ENCODE measurements around the gene YY2.
"Not testable (repeated sequence)": the region's sequence is repeated elsewhere in the genome, so short reads cannot be mapped to it uniquely, and the experiment has no call there.

The YY2 gene

DNA sequence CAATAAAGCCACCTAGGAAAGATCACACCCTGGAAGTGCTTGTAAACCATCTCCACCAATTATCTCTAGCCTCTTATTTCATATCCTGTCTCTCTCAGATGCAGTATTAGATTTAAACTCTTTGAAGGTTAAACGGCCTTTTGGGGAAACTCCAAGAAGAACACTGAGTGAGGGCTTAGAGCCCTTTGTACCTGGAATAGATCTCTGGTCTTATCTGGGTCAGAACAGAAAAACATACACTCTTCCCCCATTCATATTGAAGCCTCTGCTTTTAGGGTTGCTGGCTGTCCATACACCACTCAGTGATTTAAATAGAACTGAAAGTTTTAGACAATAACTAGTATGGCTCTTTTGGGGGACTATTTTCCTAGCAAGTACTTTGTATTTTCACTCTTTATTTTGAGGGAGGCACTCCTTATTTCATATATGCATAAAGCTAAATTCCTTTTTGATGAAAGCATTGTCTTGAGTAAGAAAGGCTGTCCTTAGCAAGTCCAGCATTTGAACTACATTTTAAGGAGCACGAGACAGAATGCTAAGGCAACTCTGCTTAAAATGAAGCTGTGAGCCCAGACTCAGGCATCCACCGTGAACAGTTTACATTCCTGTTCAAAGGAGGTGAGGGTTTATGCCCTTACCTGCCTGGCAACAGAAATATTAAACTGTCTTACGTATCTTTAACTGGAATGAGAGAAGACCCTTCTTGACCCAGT lies 17.4 kb downstream of the YY2 start:
- H3K27ac ChIP-seq = no peak overlapping the region
- no peak for DNase-seq (ENCODE audit: low read depth, low spot score)

DNA sequence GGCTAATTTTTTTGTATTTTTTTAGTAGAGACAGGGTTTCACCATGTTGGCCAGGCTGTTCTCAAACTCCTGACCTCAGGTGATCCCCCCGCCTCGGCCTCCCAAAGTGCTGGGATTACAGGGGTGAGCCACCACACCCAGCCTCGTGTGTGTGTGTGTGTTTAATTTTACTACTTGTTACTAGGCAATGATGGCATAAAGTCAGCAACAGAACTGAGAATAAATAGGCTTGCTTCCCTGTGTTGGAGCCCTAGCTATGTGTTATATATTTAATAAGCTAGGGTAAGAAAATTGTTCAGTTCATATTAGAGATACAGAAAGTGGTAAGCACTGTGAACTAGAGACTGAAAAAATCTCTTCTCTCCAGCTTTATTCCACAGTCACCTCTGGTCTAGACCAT lies 18.4 kb downstream of the YY2 start:
- not testable (repeated sequence) for H3K27ac ChIP-seq; DNase-seq (ENCODE audit: low read depth, low spot score)

DNA sequence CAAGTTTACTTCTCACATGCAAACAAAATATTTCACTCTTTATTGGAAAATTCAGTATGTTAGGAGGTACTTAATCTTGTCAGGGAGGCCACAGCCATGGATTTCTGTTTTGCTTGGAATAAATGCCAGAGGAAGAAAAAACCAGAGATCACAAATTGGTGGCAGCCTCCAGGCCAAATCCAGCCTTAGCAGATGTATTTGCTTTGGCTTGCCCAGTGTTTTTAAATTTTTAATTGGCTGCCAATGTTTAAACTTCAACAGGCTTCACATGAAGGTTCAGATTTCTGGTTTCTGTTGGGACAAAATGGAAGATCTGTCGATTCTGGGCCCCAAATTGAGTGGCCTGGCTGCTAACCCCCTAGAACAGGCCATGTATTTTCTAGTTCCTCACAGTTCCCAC lies 19.2 kb downstream of the YY2 start:
- H3K27ac ChIP-seq = no peak overlapping the region
- DNase-seq (ENCODE audit: low read depth, low spot score) = no peak

DNA sequence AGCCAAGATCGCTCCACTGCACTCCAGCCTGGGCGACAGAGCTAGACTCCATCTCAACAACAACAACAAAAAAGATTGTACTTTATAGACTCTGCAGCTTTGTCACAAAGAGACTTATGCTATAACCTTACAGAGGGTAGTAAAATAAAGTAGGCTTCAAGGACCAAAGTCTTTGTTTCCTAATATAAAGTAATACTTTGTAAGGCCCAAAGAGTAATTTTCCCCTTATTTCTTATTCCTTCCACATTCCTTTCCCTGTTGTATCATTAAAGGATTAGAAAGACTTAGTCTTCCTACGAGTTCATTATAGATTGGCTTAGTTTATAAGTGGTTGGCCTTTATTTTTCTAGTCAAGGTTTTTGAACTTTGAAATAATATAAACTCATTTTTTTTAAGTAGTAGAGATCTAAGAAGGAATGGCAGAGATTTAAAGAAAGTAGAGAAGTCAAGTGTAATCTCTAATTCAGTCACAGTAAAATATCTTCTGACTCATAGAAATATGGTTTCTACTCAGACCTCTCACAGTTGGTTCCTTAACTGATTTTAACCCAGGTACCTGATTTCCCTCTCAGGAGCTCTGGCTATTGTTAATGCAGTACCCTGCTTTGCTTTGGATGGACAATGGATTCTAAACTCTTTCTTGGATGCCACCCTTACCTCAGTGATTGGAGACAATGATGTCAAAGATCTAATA lies 26.2 kb downstream of the YY2 start:
- no peak for DNase-seq (ENCODE audit: low read depth, low spot score)
- no peak overlapping the region for H3K27ac ChIP-seq

DNA sequence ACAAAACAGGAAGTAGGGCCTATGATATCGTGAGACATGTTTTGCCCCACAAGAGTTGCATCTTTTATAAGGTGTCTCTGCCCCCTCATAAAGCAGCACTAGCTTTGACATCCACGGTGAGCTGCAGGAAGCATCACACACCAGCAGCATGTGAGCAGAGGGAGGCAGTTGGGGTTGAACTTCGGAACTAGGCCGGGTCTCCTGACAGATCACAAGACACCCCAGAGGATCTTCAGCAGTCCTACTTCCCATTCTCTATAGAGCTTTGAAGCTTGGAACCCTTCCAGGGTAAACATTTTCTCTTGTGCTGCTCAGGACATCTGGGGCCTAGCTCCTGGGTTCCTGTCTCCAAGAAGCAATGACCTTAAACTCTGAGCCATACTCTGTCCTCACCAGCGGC lies 27.5 kb downstream of the YY2 start:
- DNase-seq (ENCODE audit: low read depth, low spot score) = no peak
- H3K27ac ChIP-seq = no peak overlapping the region

DNA sequence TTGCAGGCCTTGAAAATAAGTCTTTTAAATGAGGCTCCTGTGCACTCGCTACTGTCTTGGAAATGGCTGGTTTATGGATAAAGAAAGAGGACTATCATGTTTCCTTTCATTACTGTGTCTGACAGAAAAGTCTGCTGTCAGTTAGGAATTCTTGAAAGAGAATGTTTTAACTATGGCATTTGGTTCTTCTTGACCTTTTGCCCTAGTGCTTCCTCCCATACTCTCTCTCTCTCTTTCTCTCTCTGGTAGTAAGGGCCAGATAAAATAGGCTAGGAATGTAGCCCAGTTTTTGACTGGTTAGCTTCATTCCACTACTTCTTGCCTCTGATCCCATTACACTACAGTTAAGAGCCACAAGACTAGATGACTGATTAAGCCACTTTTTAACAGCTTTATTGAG lies 29.8 kb downstream of the YY2 start:
- DNase-seq (ENCODE audit: low read depth, low spot score) = no peak
- H3K27ac ChIP-seq = no peak overlapping the region

DNA sequence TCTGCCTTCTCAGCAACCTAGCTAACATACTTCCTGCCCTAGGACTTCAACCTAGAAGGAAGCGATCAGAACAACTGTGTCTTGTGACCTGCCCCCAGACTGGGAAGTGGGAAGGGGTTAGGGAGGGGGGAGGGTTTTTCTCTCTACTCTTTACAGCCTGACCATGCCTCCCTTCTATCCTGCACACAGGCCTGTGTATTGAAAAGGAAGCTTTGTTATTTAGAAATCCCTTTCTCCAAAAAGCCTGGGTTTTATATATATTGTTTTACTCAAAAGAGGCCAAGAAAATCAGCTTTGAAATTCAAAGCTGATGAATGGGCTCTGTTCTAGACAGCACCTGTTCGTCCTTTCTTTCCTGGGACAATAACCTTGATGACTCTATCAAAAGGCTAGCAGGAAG lies 49.5 kb downstream of the YY2 start:
- H3K27ac ChIP-seq = no peak overlapping the region
- no peak for DNase-seq (ENCODE audit: low read depth, low spot score)

DNA sequence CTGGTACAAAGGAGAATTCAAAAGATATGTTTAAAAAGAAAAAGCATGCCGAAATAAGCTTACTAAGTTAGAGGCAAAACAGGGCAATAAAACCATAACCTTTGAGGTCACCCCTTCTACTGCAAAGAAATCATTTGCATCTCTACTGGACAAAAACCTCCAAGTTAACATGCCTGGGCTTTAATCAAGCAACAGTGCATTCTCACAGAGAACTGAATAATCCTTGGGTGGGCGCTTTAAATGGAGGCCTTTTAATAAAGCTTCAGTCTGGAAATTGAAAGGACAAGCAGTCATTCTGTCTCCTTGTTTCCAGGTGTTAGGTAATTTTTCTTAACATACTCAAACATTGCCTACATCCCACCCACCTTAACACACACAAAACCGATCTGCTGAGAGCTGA lies 50.2 kb downstream of the YY2 start:
- no peak overlapping the region for H3K27ac ChIP-seq
- no peak for DNase-seq (ENCODE audit: low read depth, low spot score)

DNA sequence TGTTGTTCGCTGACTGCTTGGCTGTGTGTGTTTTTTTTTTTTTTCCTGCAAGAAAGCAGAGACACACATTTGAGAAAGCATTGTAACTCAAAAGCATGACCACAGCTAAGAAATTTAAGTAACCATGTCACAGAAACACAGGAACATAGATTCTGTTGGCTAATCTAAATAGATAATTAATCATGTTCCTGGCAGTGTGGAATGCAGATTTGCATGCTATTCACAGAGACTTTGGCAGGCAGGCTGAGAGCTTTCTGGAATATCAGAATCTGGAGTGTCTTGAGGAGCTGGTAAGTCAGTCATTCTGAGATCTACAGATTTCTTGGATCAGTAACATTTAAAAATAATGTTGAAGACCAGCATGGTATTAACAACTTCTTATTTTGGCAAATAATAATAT lies 51.5 kb downstream of the YY2 start:
- H3K27ac ChIP-seq = no peak overlapping the region
- DNase-seq (ENCODE audit: low read depth, low spot score) = no peak

Measured in epithelial cell of prostate (primary cell).